HG02588 (cell line): ENCODE measurements around the gene ADGRL1.

ENCODE experiments used
- ATAC-seq: cut with Tn5 transposase; IDR thresholded peaks from one replicate; pipeline ENCODE4 v1.9.1; 2021; ENCODE audit warnings: mild to moderate bottlenecking, moderate library complexity; ENCODE audit not compliant: unreplicated experiment

ADGRL1 gene

GRCh38 chr19:14145381-14145780 lies 60.6 kb downstream of the ADGRL1 start:
- no peak for ATAC-seq

- no peak for ATAC-seq
These were observed 63.4 kb downstream of the ADGRL1 start for GRCh38 chr19:14142262-14143190.

- no peak for ATAC-seq
These were observed 64.9 kb downstream of the ADGRL1 start for GRCh38 chr19:14141041-14141440.

GRCh38 chr19:14139944-14140343 lies 66.0 kb downstream of the ADGRL1 start:
- no peak for ATAC-seq

- ATAC-seq: no peak
These were observed 67.2 kb downstream of the ADGRL1 start for GRCh38 chr19:14138576-14139265.

GRCh38 chr19:14136509-14137281 lies 69.3 kb downstream of the ADGRL1 start, which contains the start of gene ASF1B:
TSS of gene ASF1B (minus strand) at chr19:14136589. CDS start at chr19:14136456, 133 bp downstream.
- ATAC-seq: peak; percentile 79

- ATAC-seq: no peak
These were observed 69.9 kb downstream of the ADGRL1 start for GRCh38 chr19:14135985-14136508.

GRCh38 chr19:14135355-14135754 lies 70.6 kb downstream of the ADGRL1 start:
- ATAC-seq: no peak

- ATAC-seq: no peak
These were observed 78.0 kb downstream of the ADGRL1 start for GRCh38 chr19:14127929-14128509.

- ATAC-seq: no peak
These were observed 78.8 kb downstream of the ADGRL1 start for GRCh38 chr19:14127176-14127575.

GRCh38 chr19:14122924-14123323 lies 83.0 kb downstream of the ADGRL1 start:
- ATAC-seq: no peak

GRCh38 chr19:14120497-14120780 lies 85.5 kb downstream of the ADGRL1 start:
- ATAC-seq: no peak

GRCh38 chr19:14119644-14120496 lies 86.1 kb downstream of the ADGRL1 start:
- no peak for ATAC-seq

- no peak for ATAC-seq
These were observed 86.8 kb downstream of the ADGRL1 start for GRCh38 chr19:14119146-14119545.

GRCh38 chr19:14118165-14119051 lies 87.6 kb downstream of the ADGRL1 start:
- ATAC-seq: peak; percentile 30

GRCh38 chr19:14117668-14118164 lies 88.3 kb downstream of the ADGRL1 start, which contains the start of gene PRKACA:
TSS of gene PRKACA (minus strand) at chr19:14117762. CDS start at chr19:14117547, 215 bp downstream.
- ATAC-seq: peak; percentile 85

GRCh38 chr19:14116918-14117578 lies 88.9 kb downstream of the ADGRL1 start:
- no peak for ATAC-seq

- ATAC-seq: no peak
These were observed 89.4 kb downstream of the ADGRL1 start for GRCh38 chr19:14116525-14116917.
